ENCODE data around the gene IQCC.

Gene IQCC

DNA sequence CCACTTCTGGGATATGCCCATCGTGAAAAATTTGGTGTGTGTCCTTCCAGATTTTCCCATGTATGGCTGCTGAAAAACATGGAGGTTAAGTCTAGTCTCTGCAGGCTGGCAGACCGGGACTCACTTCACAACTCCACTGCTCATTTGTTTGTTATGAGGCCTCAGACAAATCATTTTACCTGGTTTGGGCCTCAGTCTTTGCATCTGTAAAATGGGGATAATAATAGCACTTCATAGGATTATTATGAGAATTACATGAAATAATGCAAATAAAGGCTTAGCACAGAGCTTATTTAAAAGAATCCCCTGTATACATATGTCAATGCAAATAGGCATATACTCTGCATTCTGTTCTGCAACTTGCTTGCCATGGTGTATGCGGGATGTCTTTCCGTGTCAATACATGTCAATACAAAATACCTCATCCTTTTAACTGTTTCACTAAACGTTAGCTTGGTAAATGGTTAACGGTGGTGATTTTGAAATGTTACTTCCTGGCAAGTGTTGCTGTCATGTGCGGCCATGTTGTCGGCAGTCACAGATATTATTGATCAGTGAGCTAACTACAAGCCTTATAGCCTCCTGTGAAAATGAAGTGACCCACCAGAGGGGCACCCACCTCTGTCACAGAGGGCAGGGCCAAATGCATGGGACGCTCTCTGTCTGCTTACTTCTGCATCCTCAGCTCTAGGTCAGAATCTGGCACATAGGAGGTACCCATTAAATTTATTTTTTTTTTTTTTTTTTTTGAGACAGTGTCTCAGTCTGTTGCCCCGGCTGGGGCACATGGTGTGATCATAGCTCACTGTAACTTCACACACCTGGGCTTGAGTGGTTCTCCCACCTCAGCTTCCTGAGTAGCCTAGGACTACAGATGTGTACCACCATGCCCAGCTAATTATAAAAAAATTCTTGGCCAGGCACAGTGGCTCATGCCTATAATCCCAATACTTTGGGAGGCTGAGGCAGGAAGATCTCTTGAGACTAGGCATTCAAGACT, 49.9 kb downstream of the IQCC start:
- no peak overlapping the region for H3K4me3 ChIP-seq

GRCh38 chr1:32256473-32257226, 51.2 kb downstream of the IQCC start:
- H3K27me3 ChIP-seq: no peaks in the 10 kb centered on the region
- no peak overlapping the region; a peak in 1 of 22 replicates for H3K27ac ChIP-seq
- H3K9ac ChIP-seq: no peak overlapping the region
- no peaks in the 10 kb centered on the region for H3K36me3 ChIP-seq
- H4K20me1 ChIP-seq: no peaks in the 10 kb centered on the region
- H3K4me3 ChIP-seq: no peak overlapping the region
- H3K4me1 ChIP-seq: peaks cover 27 to 62% (median 36%) of the 10 kb centered on the region in 10 experiments
- no peak for TF ChIP-seq Cebpa-rat (IDR thresholded peaks at IDR 0.05)
- H3K4me2 ChIP-seq: peak overlapping the region in 3 of 11 experiments; percentile 1 to 13 (median 12); a peak in 4 of 22 replicates
- H3K9me3 ChIP-seq (replicated peaks in 1 of 11): no peaks in the 10 kb centered on the region

More for the DNA sequence above, 49.9 kb downstream of the IQCC start:
- Histone ChIP-seq H4K20me1 (no peaks in the 10 kb centered on the region), H3K9me3 (replicated peaks in 1 of 11) (no peaks in the 10 kb centered on the region), H3K4me1 (peaks cover 39 to 74% (median 49%) of the 10 kb centered on the region in 10 experiments), H3K4me2 (peak overlapping the region in 3 of 11 experiments; percentile 96 to 98 (median 97); a peak in 4 of 22 replicates), H3K27ac (peak overlapping the region in 2 of 11 experiments; percentile 79 to 89; a peak in 2 of 22 replicates), H3K9ac (no peak overlapping the region), H3K27me3 (peaks cover 0 to 6% (median 0%) of the 10 kb centered on the region in 11 experiments; a peak in 1 of 22 replicates), H3K36me3 (no peaks in the 10 kb centered on the region)
- TF ChIP-seq Cebpa-rat (IDR thresholded peaks at IDR 0.05): no peak

DNA sequence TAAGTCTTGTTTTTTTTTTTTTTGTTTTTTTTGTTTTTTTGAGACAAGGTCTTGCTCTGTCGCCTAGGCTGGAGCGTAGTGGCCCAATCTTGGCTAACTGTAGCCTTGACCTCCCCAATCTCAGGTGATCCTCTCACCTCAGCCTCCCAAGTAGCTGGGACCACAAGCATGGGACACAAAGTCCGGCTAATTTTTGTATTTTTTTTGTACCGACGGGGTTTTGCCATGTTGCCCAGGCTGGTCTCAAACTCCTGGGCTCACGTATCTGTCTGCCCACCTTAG, 51.7 kb downstream of the IQCC start:
- TF ChIP-seq Cebpa-rat (IDR thresholded peaks at IDR 0.05): no peak
- peak overlapping the region in 3 of 11 experiments; percentile 1 to 13 (median 12); a peak in 4 of 22 replicates for H3K4me2 ChIP-seq
- no peak overlapping the region for H3K27ac ChIP-seq
- no peaks in the 10 kb centered on the region for H3K9me3 ChIP-seq (replicated peaks in 1 of 11)
- peaks cover 22 to 56% (median 31%) of the 10 kb centered on the region in 10 experiments for H3K4me1 ChIP-seq
- H3K4me3 ChIP-seq: no peak overlapping the region
- no peaks in the 10 kb centered on the region for H3K36me3 ChIP-seq
- H4K20me1 ChIP-seq: no peaks in the 10 kb centered on the region
- no peaks in the 10 kb centered on the region for H3K27me3 ChIP-seq
- no peak overlapping the region for H3K9ac ChIP-seq

Data from BLaER1 treated with 17β-estradiol and CSF1 and Interleukin-3, amounts not matched to agents 10 nM and 100 nM (cell line).